ENCODE measurements around the gene PPP1R37. TPM values are rescaled to one million over a fixed set of nuclear protein-coding genes. Genes with fewer than 3 reads are reported as not detected.

PPP1R37 gene
- total RNA-seq, 1 experiment from 2014 or later = 45.7 TPM

DNA sequence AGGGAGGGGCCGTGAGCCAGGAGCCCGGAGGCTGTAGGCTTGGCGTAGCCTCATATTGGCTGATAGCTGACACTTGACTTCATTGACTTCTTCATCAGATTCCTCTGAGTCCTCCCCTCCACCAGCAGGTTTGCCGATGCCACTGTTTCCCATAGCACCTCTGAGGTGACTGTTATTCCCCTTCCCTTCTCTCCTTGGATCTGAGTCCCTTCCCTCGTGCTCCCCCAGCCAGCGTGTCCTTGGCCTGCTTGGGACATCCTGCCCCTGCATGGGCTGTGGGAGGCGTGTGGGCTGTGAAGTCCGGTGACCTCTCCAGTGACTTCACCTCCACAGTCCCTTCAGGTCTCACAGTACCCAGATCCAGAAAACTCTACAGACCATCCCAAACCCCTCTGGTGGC is 8.8 kb downstream of the PPP1R37 start:
- CTCF ChIA-PET = interaction anchor here (1.3 kb wide), 1 partner anchor 29 kb away, joined by 4 read pairs; no protein-coding TSS in a partner anchor
- DNase-seq = no peak
- Mint-ChIP-seq H3K9me3 (ENCODE audit: low read depth, unreplicated experiment) (no peaks in the 10 kb centered on the region), H3K4me3 (ENCODE audit: low read depth, unreplicated experiment) (peak overlapping the region; percentile 54), H3K27me3 (ENCODE audit: unreplicated experiment) (no peaks in the 10 kb centered on the region), H3K27ac (ENCODE audit: unreplicated experiment) (peak overlapping the region; percentile 83), H3K4me1 (ENCODE audit: low read depth, unreplicated experiment) (peaks cover 75% of the 10 kb centered on the region), H3K36me3 (ENCODE audit: insufficient read depth, unreplicated experiment) (peaks cover 28% of the 10 kb centered on the region)
- TF ChIP-seq, protein P1, sequence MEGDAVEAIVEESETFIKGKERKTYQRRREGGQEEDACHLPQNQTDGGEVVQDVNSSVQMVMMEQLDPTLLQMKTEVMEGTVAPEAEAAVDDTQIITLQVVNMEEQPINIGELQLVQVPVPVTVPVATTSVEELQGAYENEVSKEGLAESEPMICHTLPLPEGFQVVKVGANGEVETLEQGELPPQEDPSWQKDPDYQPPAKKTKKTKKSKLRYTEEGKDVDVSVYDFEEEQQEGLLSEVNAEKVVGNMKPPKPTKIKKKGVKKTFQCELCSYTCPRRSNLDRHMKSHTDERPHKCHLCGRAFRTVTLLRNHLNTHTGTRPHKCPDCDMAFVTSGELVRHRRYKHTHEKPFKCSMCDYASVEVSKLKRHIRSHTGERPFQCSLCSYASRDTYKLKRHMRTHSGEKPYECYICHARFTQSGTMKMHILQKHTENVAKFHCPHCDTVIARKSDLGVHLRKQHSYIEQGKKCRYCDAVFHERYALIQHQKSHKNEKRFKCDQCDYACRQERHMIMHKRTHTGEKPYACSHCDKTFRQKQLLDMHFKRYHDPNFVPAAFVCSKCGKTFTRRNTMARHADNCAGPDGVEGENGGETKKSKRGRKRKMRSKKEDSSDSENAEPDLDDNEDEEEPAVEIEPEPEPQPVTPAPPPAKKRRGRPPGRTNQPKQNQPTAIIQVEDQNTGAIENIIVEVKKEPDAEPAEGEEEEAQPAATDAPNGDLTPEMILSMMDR (IDR thresholded peaks at IDR 0.05; ENCODE audit: unreplicated experiment) = no peak
- BruUV-seq (replicated peaks) = no TSS peak
- intact Hi-C loops (cut with micrococcal nuclease; ENCODE audit: unreplicated experiment) = loop anchor here (2.0 kb wide), 1 partner anchor 29 kb away; no protein-coding TSS in a partner anchor

DNA sequence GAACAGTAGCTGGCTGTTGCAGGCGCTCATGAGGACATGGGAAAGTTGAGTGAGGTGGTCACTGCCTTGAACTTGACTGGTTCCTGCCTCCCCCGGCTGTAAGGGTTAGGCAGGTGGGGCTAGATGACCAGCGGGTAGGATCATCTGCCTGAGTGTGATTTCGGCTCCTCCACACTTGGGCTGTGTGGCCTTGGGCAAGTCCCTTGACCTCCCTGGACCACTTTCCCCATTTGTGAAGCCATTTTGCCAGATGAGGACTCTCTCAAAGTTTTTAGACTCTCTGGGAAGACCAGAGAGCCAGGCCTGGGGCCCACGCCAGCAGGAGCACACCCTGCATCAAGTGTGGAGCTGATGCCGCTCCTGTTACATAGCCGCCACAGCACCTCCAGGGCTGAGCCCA is 9.5 kb downstream of the PPP1R37 start:
- H3K27ac Mint-ChIP-seq (ENCODE audit: unreplicated experiment) = no peak overlapping the region
- H3K9me3 Mint-ChIP-seq (ENCODE audit: low read depth, unreplicated experiment) = no peaks in the 10 kb centered on the region
- TF ChIP-seq, protein P1 (IDR thresholded peaks at IDR 0.05; ENCODE audit: unreplicated experiment) = no peak
- DNase-seq = no peak
- peaks cover 21% of the 10 kb centered on the region for H3K36me3 Mint-ChIP-seq (ENCODE audit: insufficient read depth, unreplicated experiment)
- intact Hi-C loops (cut with micrococcal nuclease; ENCODE audit: unreplicated experiment) = no loop called here
- CTCF ChIA-PET = interaction anchor here (1.1 kb wide), 1 partner anchor 11 kb away, joined by 5 read pairs; no protein-coding TSS in a partner anchor
- BruUV-seq (replicated peaks) = no TSS peak
- H3K4me3 Mint-ChIP-seq (ENCODE audit: low read depth, unreplicated experiment) = no peak overlapping the region
- peaks cover 68% of the 10 kb centered on the region for H3K4me1 Mint-ChIP-seq (ENCODE audit: low read depth, unreplicated experiment)
- H3K27me3 Mint-ChIP-seq (ENCODE audit: unreplicated experiment) = no peaks in the 10 kb centered on the region

DNA sequence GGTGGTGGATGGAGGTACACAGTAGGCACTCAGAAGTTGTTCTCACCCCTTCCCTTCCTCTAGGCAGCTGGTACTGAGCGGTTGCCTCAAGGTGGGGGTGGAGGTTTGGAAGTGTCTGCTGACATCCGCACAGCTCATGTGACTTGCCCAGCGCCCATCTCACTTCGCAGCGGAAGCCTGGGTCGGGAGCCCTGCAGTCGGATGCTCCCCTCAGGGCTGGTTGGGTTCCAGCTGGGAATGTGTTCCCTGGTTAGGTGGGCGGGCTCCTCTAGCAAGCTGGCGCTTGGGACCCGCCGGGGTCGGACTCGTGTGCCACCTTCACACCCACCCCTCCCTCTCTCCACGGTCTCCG is 10.2 kb downstream of the PPP1R37 start:
- intact Hi-C loops (cut with micrococcal nuclease; ENCODE audit: unreplicated experiment) = no loop called here
- H3K36me3 Mint-ChIP-seq (ENCODE audit: insufficient read depth, unreplicated experiment) = peaks cover 18% of the 10 kb centered on the region
- TF ChIP-seq, protein P1 (IDR thresholded peaks at IDR 0.05; ENCODE audit: unreplicated experiment) = no peak
- H3K4me3 Mint-ChIP-seq (ENCODE audit: low read depth, unreplicated experiment) = no peak overlapping the region
- peaks cover 62% of the 10 kb centered on the region for H3K4me1 Mint-ChIP-seq (ENCODE audit: low read depth, unreplicated experiment)
- H3K27ac Mint-ChIP-seq (ENCODE audit: unreplicated experiment) = no peak overlapping the region
- no TSS peak for BruUV-seq (replicated peaks)
- CTCF ChIA-PET = interaction anchor here (1.1 kb wide), 2 partner anchors 10 to 11 kb away, joined by 3 to 5 read pairs; partner anchors contain the start of gene PPP1R37
- no peak for DNase-seq
- no peaks in the 10 kb centered on the region for H3K27me3 Mint-ChIP-seq (ENCODE audit: unreplicated experiment)
- no peaks in the 10 kb centered on the region for H3K9me3 Mint-ChIP-seq (ENCODE audit: low read depth, unreplicated experiment)

DNA sequence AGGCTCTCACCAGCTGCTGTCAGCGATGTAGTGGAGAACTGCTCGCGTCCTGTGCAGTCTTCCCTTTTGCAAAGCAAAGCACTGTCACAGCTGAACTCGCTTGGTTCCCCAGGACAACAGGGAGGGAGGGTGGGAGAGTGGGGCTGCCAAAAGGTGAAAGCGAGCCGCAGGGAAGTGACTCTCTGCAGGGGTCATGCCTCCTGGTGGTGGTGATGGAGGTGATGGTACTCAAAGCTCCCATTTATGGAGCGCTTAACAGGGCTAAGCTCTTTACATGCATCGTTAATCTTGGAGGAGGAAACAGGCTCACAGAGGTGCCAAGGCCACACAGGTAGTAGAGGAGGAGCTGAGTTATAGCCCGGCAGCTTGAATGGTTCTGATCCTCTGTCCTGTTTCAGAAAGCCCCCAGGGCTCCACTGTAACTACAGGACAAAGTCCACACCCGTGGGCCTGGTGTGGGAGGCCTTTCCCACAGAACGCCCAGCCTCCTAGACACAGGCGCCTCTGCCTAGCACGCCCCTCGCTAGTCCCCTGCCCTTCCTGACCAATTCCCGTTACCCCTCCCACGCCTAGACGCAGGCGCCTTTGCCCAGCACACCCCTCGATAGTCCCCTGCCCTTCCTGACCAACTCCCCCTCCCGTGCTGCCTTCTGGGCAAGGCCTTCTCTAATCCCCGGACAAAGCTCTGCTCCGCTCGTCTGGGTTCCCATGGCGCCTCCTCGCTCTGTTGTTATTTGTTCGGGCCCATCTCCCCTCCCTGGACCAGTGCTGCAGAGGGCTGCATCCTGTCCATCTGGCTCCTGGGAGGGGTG is 10.7 kb downstream of the PPP1R37 start:
- Mint-ChIP-seq H3K4me1 (ENCODE audit: low read depth, unreplicated experiment) (peaks cover 59% of the 10 kb centered on the region), H3K36me3 (ENCODE audit: insufficient read depth, unreplicated experiment) (peaks cover 18% of the 10 kb centered on the region), H3K27ac (ENCODE audit: unreplicated experiment) (no peak overlapping the region), H3K4me3 (ENCODE audit: low read depth, unreplicated experiment) (no peak overlapping the region), H3K9me3 (ENCODE audit: low read depth, unreplicated experiment) (no peaks in the 10 kb centered on the region), H3K27me3 (ENCODE audit: unreplicated experiment) (no peaks in the 10 kb centered on the region)
- CTCF ChIA-PET = interaction anchor here (1.1 kb wide), 2 partner anchors 11 to 12 kb away, joined by 3 to 5 read pairs; partner anchors contain the start of gene PPP1R37
- intact Hi-C loops (cut with micrococcal nuclease; ENCODE audit: unreplicated experiment) = no loop called here
- no TSS peak for BruUV-seq (replicated peaks)
- no peak for DNase-seq
- TF ChIP-seq, protein P1 (IDR thresholded peaks at IDR 0.05; ENCODE audit: unreplicated experiment) = no peak

Data from Calu3 (cell line).